CD4-positive, CD25-positive, alpha-beta regulatory T cell (primary cell): ENCODE data around the gene NFIC. TPM values are rescaled to one million over a fixed set of nuclear protein-coding genes. Genes with fewer than 3 reads are reported as not detected.

Source experiments
- polyA plus RNA-seq, 4 donors: library from polyadenylated mRNA; unstranded; fragments of 300-500 nt; fragmentation: Illumina TruSeq; gene quantifications; one replicate each; pipeline ENCODE4 v1.2.3, GENCODE V29; 2021
- total RNA-seq: library from RNA; stranded (reverse); gene quantifications from one replicate; pipeline ENCODE4 v1.2.3, GENCODE V29; 2022

Gene NFIC
- total and polyA plus RNA-seq, 5 donors from 2014 or later: 3.7 to 17.8 (median 4.2) TPM

Other genes starting within 250 kb of the NFIC start
- 43.0 TPM for gene GNA15, start 230.6 kb upstream of the NFIC start, total RNA-seq
- gene GNA15, start 230.6 kb upstream of the NFIC start, polyA plus RNA-seq: 1 to 10 TPM; 4.1 to 8.0 (median 6.2) TPM
- 159 TPM for gene S1PR4, start 187.8 kb upstream of the NFIC start, total RNA-seq
- gene S1PR4, start 187.8 kb upstream of the NFIC start, polyA plus RNA-seq: 100 to 1,000 TPM; 706 to 902 (median 799) TPM
- 48.0 TPM for gene NCLN, start 180.7 kb upstream of the NFIC start, total RNA-seq
- gene NCLN, start 180.7 kb upstream of the NFIC start, polyA plus RNA-seq: 10 to 100 TPM; 13.3 to 30.8 (median 20.4) TPM
- gene CELF5, start 141.9 kb upstream of the NFIC start, total RNA-seq: 0.17 TPM
- not detected for gene CELF5, start 141.9 kb upstream of the NFIC start, polyA plus RNA-seq
- 1.4 TPM for gene SMIM24, start 113.9 kb downstream of the NFIC start, total RNA-seq
- gene SMIM24, start 113.9 kb downstream of the NFIC start, polyA plus RNA-seq: not detected
- gene SMIM44, start 116.9 kb downstream of the NFIC start, total RNA-seq: not detected
- gene SMIM44, start 116.9 kb downstream of the NFIC start, polyA plus RNA-seq: not detected
- gene DOHH, start 134.1 kb downstream of the NFIC start, total RNA-seq: 3.5 TPM
- gene DOHH, start 134.1 kb downstream of the NFIC start, polyA plus RNA-seq: 10 to 100 TPM in 2 of 4 donors, 1 to 10 TPM in 2; 6.0 to 13.9 (median 8.9) TPM
- gene FZR1, start 139.7 kb downstream of the NFIC start, total RNA-seq: 107 TPM
- gene FZR1, start 139.7 kb downstream of the NFIC start, polyA plus RNA-seq: 10 to 100 TPM in 2 of 4 donors, 1 to 10 TPM in 2; 9.1 to 11.4 (median 10.3) TPM
- 10.9 TPM for gene TEKTIP1, start 172.6 kb downstream of the NFIC start, total RNA-seq
- gene TEKTIP1, start 172.6 kb downstream of the NFIC start, polyA plus RNA-seq: under 1 TPM in 1 of 4 donors, not detected in 3; 0.44 TPM
- 63.8 TPM for gene MFSD12, start 191.0 kb downstream of the NFIC start, total RNA-seq
- gene MFSD12, start 191.0 kb downstream of the NFIC start, polyA plus RNA-seq: 10 to 100 TPM; 28.5 to 39.8 (median 33.7) TPM
- gene HMG20B, start 206.4 kb downstream of the NFIC start, total RNA-seq: 47.8 TPM
- gene HMG20B, start 206.4 kb downstream of the NFIC start, polyA plus RNA-seq: 10 to 100 TPM; 35.4 to 49.3 (median 40.6) TPM
- gene GIPC3, start 218.9 kb downstream of the NFIC start, total RNA-seq: 0.52 TPM
- gene GIPC3, start 218.9 kb downstream of the NFIC start, polyA plus RNA-seq: under 1 TPM in 1 of 4 donors, not detected in 3; 0.10 TPM
- gene TBXA2R, start 240.3 kb downstream of the NFIC start, total RNA-seq: 1.7 TPM
- gene TBXA2R, start 240.3 kb downstream of the NFIC start, polyA plus RNA-seq: under 1 TPM in 3 of 4 donors, not detected in 1; 0.19 to 0.85 (median 0.61) TPM